HepG2 (cell line): Measurements from ENCODE around the gene EHBP1. TPM values are rescaled to one million over a fixed set of nuclear protein-coding genes. Genes with fewer than 3 reads are reported as not detected.
A peak's percentile ranks its signal among the peaks of the same experiment; 100 is the strongest.

Experiments
- CENPT ChIP-seq: sonication (generic); formaldehyde crosslinking; IDR thresholded peaks from 2 replicates; pipeline ENCODE4 v1.8.0; 2022; ENCODE audit warnings: low read depth, mild to moderate bottlenecking, moderate library complexity, missing genetic modification reagents
- MAFG ChIP-seq: sonication (generic); formaldehyde crosslinking; IDR thresholded peaks from 2 replicates; pipeline ENCODE4 v1.5.1; 2020; ENCODE audit warnings: mild to moderate bottlenecking, missing genetic modification reagents
- MEIS2 ChIP-seq: sonication (generic); formaldehyde crosslinking; IDR thresholded peaks from 2 replicates; pipeline ENCODE4 v1.9.0; 2021; ENCODE audit warnings: mild to moderate bottlenecking, missing genetic modification reagents
- MLXIP ChIP-seq: sonication (generic); formaldehyde crosslinking; IDR thresholded peaks from 2 replicates; pipeline ENCODE4 v1.9.0; 2021; ENCODE audit warnings: missing genetic modification reagents, borderline replicate concordance
- RFX3 ChIP-seq: IDR thresholded peaks from 2 replicates; pipeline ENCODE4 v1.6.1; 2016; ENCODE audit warnings: missing biosample characterization, missing genetic modification reagents
- ZBED4 ChIP-seq: sonication (generic); formaldehyde crosslinking; IDR thresholded peaks from 2 replicates; pipeline ENCODE4 v1.4.0; 2020; ENCODE audit warnings: missing genetic modification reagents, borderline replicate concordance
- ZC3H13 ChIP-seq: sonication (generic); formaldehyde crosslinking; IDR thresholded peaks from 2 replicates; pipeline ENCODE4 v1.8.1; 2023; ENCODE audit warnings: mild to moderate bottlenecking, missing genetic modification reagents, moderate library complexity
- ZKSCAN1 ChIP-seq: fragments of 150-350 bp; IDR thresholded peaks from 2 replicates; pipeline ENCODE4 v1.6.1; 2014; ENCODE audit warnings: low read length
- ZMYM4 ChIP-seq: sonication (generic); formaldehyde crosslinking; IDR thresholded peaks from 2 replicates; pipeline ENCODE4 v1.8.1; 2023; ENCODE audit warnings: mild to moderate bottlenecking, missing genetic modification reagents
- ZNF331 ChIP-seq: sonication (generic); formaldehyde crosslinking; IDR thresholded peaks from 2 replicates; pipeline ENCODE4 v1.4.0; 2020; ENCODE audit warnings: missing genetic modification reagents
- ZNF878 ChIP-seq: sonication (generic); formaldehyde crosslinking; IDR thresholded peaks from 2 replicates; pipeline ENCODE4 v1.8.1; 2023; ENCODE audit warnings: mild to moderate bottlenecking, missing genetic modification reagents, moderate library complexity
- polyA plus RNA-seq, 8 experiments: library from polyadenylated mRNA; depleted of rRNA in 3 of 8; stranded (reverse) in 7 of 8; unstranded in 1 of 8; fragments of >200 nt; fragmentation: Illumina TruSeq in 4 of 8; extraction: Trizol in 4 of 8; gene quantifications; 2 replicates each; pipeline versions ENCODE4 v1.2.1 to v1.2.3, GENCODE V29; 2011 to 2016; ENCODE audit warnings: low read depth in 4 of 8, missing spikeins in 1 of 8, mixed read lengths in 1 of 8; ENCODE audit not compliant: insufficient read depth in 1 of 8
- total RNA-seq, 5 experiments: library from RNA; depleted of rRNA; stranded (reverse); fragments of >200 nt; fragmentation: Illumina TruSeq; extraction: Trizol; gene quantifications; 2 replicates each; pipeline ENCODE4 v1.2.3, GENCODE V29; 2016; ENCODE audit warnings: low read depth in 1 of 5
- TF ChIP-seq, protein P1 (sequence below): sonication (generic); formaldehyde crosslinking; IDR thresholded peaks from 2 replicates; pipeline ENCODE4 v1.5.0; 2020; ENCODE audit warnings: mild to moderate bottlenecking, missing genetic modification reagents, borderline replicate concordance

Gene EHBP1
- total and polyA plus RNA-seq, 2 of the 13 experiments (the other 11 are each of a cell fraction or from before 2014, with no cell fraction given) = 93.5 to 146 TPM

DNA sequence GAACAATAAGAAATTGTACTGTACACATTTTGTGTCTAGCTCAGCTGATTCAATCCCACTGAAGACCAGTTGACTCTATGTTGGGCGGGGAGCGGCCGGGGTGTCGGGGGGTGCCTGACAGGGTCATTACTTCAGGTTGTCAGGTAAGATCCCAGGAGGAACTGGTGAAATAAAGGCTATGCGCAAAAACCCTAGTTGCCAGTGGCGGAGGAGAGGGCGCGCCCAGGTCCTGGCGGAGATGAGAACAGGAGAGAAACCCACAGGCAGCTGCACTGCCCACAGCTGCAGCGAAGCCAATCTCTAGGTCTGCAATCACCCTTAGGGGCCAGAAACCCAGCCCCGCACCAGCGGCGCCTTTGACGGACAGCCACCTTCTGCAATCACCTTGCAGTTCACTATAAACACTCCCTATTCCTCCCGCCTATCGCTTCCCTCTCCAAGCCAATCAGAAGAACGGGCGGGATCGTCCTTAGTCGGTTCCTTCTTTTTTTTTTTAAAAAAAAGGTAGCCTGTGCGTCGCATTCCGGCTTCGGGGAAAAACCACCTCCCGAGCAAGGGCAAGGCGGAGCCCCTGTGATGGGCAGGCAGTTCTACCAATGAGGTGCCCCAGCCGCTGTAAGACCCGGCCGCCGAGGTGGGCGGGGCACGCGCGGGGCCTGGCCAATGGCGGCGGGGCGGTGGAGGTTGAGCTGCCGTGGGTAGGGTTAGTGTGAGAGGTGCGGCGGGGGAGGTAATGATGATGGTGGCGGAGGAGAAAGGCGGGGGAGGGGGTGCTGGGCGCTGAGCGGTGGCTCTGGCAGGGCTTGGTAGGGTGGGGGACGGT, at the start of gene EHBP1 (continued):
- TF ChIP-seq MLXIP (CRISPR knock-in tag) = no peak
- no peak for TF ChIP-seq MAFG (CRISPR knock-in tag)
- peak; percentile 90 for TF ChIP-seq ZNF878 (CRISPR knock-in tag)
- TF ChIP-seq ZKSCAN1 = peak; percentile 37; the same call in 1 of the 2 replicates
- no peak for TF ChIP-seq CENPT
- TF ChIP-seq ZBED4 (CRISPR knock-in tag) = no peak
- TF ChIP-seq ZMYM4 (CRISPR knock-in tag) = peak; percentile 98
- TF ChIP-seq, protein P1, sequence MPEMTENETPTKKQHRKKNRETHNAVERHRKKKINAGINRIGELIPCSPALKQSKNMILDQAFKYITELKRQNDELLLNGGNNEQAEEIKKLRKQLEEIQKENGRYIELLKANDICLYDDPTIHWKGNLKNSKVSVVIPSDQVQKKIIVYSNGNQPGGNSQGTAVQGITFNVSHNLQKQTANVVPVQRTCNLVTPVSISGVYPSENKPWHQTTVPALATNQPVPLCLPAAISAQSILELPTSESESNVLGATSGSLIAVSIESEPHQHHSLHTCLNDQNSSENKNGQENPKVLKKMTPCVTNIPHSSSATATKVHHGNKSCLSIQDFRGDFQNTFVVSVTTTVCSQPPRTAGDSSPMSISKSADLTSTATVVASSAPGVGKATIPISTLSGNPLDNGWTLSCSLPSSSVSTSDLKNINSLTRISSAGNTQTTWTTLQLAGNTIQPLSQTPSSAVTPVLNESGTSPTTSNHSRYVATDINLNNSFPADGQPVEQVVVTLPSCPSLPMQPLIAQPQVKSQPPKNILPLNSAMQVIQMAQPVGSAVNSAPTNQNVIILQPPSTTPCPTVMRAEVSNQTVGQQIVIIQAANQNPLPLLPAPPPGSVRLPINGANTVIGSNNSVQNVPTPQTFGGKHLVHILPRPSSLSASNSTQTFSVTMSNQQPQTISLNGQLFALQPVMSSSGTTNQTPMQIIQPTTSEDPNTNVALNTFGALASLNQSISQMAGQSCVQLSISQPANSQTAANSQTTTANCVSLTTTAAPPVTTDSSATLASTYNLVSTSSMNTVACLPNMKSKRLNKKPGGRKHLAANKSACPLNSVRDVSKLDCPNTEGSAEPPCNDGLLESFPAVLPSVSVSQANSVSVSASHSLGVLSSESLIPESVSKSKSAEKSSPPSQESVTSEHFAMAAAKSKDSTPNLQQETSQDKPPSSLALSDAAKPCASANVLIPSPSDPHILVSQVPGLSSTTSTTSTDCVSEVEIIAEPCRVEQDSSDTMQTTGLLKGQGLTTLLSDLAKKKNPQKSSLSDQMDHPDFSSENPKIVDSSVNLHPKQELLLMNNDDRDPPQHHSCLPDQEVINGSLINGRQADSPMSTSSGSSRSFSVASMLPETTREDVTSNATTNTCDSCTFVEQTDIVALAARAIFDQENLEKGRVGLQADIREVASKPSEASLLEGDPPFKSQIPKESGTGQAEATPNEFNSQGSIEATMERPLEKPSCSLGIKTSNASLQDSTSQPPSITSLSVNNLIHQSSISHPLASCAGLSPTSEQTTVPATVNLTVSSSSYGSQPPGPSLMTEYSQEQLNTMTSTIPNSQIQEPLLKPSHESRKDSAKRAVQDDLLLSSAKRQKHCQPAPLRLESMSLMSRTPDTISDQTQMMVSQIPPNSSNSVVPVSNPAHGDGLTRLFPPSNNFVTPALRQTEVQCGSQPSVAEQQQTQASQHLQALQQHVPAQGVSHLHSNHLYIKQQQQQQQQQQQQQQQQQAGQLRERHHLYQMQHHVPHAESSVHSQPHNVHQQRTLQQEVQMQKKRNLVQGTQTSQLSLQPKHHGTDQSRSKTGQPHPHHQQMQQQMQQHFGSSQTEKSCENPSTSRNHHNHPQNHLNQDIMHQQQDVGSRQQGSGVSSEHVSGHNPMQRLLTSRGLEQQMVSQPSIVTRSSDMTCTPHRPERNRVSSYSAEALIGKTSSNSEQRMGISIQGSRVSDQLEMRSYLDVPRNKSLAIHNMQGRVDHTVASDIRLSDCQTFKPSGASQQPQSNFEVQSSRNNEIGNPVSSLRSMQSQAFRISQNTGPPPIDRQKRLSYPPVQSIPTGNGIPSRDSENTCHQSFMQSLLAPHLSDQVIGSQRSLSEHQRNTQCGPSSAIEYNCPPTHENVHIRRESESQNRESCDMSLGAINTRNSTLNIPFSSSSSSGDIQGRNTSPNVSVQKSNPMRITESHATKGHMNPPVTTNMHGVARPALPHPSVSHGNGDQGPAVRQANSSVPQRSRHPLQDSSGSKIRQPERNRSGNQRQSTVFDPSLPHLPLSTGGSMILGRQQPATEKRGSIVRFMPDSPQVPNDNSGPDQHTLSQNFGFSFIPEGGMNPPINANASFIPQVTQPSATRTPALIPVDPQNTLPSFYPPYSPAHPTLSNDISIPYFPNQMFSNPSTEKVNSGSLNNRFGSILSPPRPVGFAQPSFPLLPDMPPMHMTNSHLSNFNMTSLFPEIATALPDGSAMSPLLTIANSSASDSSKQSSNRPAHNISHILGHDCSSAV (CRISPR knock-in tag) = no peak
- TF ChIP-seq ZNF331 = peak; percentile 48; the same call in 1 of the 2 replicates
- peak; percentile 59 for TF ChIP-seq MEIS2 (CRISPR knock-in tag)
- no peak for TF ChIP-seq RFX3 (CRISPR knock-in tag)
- TF ChIP-seq ZC3H13 (CRISPR knock-in tag) = peak; percentile 33; the same call in 1 of the 2 replicates
